Putamen (tissue), 1 donor: ENCODE data around the gene FBLN7.

ENCODE experiments used
- DNase-seq: peaks from one replicate; pipeline ENCODE4 v3.0.0-alpha.2; 2016; ENCODE audit warnings: low spot score

The FBLN7 gene

DNA sequence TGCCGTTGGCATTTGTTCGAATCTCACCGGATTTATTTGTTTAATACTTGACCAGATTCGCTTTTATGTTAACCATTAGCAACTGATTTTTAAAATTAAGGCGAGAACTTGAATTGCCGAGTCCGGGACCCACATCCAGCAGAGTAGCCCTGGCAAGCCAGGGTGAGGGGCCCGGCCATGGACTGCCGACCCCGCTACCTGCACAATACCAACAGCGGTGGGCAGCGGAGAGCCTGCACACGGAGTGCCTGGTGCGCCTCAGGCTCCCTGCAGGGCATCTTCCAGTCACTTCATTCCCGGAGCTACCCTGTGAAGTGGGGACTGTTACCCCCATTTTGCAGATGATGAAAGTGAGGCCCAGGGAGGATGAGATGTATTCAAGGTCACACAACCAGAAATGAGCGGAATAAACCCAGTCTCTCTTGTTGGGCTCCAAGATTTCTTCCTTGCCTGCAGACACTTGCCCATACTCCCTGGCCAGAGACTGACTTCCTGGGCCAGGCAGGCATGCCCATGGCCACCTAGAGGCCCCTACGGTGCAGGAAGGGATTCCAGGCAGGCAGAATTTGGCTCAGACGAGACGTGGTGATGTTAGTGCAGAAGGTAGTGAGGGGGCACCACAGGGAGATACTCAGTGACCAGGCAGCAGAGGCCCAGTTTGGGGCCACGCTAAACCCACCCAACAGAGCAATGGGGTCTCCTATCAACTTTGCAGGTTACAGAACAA is 2.9 kb downstream of the FBLN7 start:
- no peak for DNase-seq

DNA sequence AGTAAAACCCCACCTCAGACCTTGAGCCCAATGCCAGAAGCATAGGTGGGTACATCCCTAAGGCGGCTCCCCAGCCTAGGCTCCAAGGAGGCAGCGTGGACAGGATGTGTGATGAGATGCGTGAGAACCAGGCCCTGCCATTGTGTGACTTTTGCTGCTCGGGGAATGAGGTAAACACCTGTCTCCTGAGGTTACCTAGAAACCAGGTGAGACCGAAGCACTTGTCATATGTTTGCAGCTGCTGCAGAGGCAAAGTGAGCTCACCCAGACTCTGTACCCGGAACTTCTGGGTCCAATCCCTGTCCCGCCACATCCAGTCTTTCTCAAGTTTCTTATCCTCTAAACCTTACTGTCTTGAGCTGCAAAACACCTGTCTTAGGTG is 3.4 kb downstream of the FBLN7 start:
- no peak for DNase-seq

DNA sequence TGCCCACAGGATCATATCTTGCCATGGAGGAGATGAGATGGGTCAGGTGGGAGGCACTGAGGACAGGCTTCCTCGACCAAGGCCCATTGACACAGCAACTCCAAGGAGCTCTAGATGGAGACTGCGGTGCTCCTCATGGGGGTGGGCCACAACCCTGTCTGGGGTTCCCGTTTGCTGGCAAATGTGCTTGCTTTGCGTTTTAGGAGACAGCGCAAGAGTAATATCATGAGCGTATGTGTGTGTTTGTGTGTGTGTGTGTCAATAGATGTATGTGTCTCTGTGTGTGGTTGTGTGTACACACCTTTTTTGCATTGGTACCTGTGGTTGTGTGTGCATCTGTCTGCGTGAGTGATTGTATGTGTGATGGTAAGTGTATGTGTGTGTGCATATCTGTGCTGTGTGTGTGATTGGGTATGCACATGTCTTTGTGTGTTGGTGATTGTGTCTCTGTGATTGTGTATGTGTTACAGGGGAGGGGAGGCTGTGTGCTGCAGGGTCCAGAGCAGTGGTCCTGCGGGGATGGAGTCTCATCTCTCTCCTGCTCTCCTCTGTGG is 4.4 kb downstream of the FBLN7 start:
- no peak for DNase-seq

DNA sequence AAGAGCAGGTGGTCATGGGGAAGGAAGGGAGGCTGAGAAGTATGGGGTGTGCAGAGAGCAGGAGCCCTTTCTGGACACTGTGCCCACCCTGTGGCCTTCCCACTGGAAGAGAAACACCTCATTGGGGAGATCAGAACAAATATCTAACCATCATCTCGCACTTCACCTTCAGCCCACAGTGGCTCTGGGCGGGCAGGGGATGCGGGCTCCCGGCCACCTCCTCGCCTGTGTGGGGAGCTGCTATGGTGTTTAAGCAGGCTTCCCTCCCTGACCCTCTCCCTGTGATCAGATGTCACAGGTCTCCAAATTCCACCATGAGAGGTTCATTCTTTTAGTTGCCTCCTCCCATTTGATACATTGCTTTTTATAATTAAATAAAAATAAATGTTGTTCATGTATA is 5.0 kb downstream of the FBLN7 start:
- no peak for DNase-seq

DNA sequence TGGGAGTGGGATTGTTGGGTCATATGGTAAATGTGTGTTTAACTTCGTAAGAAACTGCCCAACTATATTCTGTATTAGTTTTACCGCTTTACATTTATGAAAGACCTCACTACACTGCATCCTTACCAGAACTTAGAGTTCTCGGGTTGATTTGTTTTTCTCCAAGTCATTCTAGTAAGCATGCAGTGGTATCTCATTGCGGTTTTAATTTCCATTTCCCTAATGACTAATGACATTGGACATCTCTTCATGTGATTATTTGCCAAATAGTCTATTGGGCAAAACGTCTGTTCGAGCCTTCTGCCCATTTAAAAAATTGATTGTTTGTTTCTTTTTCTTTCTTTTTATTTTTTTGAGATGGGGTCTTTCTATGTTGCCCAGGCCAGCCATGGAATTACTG is 6.8 kb downstream of the FBLN7 start:
- no peak for DNase-seq

DNA sequence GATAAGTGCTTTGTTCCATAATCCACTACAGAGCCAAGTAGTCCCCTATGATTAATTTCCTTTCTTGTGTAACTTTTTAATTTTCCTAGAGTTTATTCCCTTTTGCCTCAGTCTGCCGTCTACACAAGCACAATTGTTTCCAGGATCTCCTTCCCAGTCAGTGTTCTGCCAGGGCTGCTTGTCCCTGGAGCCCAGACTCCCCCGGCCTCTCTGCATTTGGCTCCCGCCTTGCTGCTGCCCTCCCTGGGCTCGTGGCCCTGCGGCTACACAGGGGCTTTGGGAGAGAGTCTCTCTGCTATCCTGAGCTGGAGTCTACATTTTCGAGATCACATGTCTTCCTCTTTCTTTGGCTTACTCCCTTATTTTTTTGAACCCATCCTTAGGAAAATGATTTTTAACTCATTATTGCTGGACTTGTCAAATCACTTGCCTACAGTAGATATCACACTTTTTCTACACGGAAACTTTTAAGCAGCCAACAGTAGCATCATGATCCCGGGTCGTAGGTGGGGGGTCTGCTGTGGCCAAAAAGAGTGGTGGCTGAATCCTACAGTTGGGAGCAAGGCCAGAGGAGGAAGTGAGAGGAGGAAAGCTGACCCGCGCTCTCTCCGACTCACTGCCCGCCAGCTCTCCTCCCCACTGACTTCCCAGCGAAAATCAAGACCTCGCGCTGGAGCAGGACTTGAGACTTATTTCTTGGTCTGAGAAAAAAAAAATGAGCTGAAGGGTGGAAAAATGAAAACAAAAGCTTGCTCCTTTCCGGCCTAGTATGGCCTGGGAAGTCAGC is 9.4 kb downstream of the FBLN7 start:
- no peak for DNase-seq

DNA sequence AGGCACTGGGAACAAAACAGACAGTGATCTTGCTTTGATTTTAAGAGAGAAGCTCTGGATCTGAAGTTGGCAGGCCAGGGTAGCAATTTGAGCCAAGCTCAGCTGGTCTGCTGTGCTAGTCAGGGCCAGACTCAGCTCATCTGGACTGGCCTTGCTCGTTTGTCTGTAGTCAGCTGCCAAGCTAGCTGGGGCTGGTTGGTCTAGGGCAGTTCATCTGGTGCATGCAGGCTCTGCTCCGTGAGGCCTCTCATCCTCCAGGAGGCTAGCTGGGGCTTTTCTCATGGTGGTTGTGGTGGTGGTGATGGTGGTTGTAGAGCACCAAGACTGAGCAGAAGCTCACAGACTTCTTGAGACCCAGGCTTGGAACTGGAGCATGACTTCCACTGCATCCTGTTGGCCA is 10.3 kb downstream of the FBLN7 start:
- DNase-seq: no peak

DNA sequence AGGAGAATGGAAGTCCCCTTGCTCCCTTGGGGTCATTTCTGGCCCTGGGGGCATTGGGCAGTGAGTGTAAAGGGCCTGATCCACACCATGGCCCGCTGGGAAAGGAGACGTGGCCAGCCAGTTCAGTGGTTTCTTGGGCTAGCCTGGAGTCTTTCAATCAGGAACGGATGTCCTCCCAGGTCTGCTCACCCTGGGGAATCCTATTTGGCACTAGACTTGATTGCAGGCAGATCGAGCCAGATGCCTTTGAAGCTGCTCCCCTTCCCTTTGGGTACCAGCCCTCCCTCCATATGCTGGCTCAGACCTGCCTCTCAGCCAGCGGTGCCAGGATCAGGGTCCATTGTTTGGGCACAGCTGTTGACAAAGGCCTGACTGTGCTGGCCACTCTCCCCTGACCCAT is 11.0 kb downstream of the FBLN7 start:
- DNase-seq: no peak

DNA sequence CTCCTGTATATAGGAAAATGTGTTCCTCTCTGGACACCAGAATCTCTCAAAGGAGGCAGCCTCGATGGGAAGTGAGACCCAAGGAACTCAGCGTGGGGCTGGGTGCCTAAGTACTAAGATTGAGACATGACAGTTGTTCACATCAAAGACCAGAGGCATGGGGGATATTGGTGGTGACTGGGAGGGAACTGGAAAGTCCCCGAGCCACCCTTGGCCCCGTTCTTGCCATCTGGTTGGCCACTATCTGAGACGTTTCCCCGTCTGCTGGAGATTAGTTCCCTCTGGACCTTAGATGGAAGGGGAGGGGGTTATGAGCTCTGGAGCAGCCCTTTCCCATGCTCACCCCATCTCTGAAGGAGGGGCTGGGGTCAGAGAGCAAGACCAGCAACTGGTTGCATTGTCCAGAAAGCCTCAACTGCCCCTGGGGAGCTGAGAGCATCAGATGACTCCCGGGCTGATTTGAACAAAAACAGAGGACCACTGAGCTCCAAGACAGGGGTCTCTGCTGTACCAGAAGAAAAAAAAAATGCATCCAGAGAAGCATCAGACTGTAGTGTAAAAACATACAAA is 11.8 kb downstream of the FBLN7 start:
- DNase-seq: no peak

DNA sequence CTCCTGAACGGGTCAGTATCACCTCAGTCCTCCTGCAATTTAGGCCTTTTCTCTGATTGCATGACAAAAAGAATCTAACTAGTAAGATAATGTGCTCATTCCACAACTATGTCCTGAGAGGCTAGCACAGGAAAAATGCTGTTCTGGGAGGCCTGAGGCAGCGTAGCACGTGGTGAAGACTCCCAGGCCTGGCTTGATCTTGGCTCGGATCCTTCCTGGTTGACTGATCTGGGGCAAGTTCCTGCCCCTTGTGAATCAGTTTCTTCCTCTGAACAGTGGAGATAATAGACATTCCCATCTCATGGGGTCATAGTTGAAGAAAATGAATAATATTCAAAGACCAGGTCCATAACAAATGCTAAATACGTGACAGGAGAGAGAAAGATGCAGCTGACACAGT is 12.3 kb downstream of the FBLN7 start:
- DNase-seq: no peak

DNA sequence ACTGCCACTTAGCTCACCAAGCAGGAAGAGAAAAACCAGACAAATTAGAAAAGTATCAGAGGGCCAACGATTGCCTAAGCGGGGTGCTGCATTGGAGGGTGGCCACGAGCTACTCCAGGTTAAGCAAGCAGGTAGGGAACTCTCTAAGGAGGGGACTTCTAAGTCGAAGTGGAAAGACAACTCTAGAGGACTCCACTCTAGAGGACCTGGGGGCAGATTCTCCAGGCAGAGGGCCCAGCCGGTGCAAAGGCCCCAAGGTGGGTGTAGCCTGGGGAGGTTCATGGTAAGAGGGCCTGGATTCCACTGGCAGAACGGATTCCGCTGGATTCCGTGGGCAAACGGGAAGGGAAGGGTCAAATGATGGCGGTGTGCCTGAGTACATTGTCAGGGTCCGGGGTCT is 12.7 kb downstream of the FBLN7 start:
- DNase-seq: no peak

DNA sequence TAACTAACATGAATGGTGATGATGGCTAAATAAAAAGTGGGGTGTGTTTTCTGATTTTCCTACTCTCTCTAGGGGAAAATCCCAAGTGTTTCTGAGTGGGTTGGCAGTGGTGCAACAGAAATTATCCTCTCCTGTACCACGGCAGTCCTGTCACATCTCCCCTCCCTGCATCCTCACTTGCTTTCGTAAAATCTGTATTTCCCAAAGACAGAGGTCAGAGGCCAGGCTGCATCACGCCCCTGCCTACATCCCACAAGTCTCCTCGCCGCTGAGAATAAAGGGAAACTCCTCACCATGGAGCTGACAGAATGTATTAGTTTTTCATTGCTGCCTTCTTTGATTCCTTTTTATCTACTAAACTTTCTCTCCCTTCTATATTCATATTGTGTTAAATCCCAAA is 13.1 kb downstream of the FBLN7 start:
- no peak for DNase-seq

DNA sequence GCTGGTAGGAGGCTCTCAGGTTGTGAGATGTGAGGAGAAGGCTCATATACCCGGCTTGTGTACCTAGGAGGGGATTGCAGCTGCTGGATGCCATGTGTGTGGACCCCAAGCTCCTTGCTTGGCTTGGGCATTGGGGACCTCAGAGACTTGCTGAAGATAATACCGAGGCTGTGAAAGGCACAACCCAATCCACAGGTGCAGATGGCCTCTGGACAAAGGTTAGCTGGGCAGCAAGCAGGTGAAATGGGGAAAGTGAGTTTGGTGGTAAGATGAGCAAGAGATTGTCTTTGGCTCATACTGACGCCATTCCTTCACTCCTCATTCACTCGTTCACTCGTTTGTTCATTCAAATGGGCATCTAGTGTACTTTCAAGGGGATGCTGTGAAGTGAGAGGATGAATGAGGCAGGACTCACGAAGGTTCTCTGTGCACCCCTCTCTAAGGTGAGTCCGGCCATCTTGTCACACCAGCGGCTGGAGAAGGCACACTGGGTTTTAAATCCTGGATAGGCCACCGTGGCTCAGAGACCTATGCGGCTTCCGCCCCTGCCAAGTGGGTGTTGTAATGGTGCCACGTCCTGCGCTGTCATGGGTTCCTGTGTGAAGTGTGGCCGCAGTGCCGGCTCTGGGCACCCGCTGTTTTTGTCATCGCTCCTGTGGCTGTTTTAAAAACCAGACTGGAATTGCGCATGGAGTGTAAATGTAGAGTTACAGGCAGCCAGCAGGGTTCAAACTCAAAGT is 13.7 kb downstream of the FBLN7 start:
- no peak for DNase-seq

DNA sequence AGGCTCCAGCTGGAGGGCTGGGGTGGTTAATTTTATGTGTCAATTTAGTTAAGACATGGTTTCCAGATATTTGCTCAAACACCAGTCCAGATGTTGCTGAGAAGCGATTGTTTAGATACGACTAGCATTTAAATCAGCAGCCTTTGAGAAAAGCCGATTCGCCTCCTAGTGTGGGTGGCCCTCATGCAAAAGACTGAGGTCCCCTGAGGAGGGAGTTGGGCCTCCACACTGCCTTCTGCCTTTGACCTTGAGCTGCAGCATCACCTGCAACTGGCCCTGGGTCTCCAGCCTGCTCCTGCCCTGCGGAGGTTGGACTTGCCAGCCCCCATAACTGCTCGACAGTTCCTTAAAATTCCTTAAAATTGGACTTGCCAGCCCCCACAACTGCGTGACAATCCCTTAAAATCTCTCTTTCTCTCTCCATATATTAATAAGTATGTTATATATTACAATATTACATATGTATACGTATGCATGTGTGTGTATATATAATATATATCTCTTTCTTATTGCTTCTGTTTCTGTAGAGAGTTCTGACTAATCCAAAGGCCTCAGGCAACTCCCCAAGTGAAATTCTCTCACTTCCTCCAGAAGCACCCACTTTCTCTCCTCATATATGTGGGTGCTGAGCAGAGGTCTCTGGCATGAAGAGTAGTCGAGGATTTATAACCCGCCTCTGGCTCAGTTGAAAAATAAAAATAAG is 14.4 kb downstream of the FBLN7 start:
- no peak for DNase-seq

DNA sequence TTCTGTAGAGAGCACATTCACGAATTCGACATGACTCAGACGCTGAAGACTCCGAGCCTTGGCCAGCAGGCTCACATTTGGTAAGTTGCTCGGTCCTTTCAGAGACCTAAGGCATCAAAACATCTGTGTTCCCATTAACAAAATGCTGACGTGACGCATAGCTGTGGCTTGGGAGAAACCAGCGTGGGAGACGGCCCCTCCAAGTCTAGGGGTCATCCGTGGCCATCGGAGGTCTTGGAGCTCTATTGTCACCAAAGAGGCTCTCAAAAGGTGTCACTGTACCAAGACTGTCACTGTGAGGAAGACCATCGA is 14.9 kb downstream of the FBLN7 start:
- DNase-seq: no peak

DNA sequence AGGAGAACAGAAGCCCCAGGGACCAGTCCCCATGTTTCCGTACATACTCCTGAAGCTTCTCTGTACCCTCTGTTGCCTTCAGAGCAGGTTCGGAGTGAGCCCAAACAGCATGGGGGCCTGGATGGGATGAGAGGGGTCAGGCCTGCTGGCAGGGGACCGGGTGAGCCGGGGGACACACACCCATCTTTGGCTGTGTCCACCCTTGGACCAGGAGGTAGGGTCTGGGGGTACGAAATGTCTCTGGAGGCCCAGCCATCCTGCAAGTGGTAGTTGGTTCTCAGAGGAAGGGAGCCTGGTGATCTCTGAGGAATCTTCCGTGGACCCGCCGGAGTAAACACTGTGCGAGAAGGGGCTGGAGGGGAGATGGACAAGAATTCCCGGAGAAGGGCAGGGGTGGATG is 15.3 kb downstream of the FBLN7 start:
- no peak for DNase-seq

DNA sequence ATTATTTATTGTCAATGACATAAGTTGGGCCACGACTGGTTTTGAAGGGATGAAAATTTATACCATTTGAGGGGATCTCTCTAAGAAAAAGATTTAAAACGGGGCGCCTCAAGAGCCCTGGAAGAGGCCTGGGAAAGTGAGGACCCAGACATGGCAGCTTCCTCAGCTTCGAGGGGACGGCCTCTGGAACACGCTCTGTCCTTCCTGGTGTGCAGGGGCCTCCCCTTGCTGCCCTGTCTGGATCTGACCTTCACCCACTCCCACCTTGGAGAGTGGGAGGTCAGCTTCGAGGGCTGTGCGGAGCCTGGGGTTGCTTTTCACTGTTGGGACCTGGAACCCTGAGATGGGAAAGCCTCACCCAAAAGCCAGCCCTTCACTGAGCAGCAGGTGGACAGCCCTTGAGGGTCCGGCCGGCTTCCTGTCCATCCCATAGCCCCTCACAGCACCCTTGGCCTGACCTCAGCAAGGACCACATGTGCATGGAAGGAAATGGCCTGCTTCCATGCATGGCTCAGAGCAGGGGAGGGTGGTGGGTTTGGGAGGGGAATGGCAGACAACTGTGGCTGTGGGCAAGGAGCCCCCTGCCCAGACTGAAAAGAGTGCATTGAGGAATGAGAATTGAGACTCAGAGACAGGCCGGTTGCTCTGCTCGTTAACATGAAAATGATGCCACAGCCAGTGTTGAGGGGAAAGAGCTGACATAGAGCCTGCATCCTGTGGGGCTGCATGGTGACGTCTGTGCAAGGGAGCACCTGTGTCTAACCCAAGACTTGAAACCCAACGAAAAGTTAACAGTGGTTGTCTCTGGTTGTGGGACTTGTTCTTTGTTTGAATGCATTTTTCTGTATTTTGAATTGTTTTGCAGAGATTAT is 16.3 kb downstream of the FBLN7 start:
- DNase-seq: no peak

DNA sequence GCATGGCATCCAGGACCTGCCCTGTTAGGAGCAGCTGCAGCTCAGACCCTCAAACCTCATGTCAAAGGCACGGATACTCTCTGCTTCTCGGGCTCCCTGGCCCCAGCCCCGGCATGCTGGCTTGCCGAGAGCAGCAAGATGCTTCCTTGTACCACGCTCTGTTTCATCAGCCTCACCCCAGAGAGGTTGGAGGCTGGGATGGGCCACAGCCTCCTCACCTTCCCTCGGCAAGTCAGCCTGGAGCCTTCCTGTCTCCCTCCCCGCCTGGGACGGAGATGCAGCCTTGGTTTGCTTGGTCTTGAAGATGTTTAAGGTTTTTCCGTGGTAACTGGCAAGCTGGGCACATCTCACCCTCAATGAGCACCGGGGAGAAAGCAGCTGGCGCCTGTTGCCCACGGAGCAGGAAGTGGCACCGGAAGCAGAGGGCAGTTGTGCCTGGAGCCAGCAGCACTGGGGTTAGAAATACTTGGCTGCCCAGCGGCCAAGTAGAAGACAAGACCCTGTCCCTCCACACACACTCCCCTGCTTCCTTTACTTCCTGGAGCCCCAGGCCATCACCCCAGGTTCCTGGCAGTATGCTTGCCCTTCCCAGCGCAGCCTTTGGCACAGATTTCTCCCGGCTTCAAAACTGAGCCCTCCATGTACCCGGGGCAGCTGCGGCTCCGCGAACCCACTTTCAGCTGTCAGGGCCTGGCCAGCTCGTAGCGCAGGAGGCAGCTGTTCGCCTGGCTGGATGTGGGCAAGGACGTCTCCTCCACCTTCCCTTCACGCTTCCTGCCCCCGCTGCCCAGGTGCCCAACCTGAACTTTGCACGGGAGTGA is 17.4 kb downstream of the FBLN7 start:
- no peak for DNase-seq

DNA sequence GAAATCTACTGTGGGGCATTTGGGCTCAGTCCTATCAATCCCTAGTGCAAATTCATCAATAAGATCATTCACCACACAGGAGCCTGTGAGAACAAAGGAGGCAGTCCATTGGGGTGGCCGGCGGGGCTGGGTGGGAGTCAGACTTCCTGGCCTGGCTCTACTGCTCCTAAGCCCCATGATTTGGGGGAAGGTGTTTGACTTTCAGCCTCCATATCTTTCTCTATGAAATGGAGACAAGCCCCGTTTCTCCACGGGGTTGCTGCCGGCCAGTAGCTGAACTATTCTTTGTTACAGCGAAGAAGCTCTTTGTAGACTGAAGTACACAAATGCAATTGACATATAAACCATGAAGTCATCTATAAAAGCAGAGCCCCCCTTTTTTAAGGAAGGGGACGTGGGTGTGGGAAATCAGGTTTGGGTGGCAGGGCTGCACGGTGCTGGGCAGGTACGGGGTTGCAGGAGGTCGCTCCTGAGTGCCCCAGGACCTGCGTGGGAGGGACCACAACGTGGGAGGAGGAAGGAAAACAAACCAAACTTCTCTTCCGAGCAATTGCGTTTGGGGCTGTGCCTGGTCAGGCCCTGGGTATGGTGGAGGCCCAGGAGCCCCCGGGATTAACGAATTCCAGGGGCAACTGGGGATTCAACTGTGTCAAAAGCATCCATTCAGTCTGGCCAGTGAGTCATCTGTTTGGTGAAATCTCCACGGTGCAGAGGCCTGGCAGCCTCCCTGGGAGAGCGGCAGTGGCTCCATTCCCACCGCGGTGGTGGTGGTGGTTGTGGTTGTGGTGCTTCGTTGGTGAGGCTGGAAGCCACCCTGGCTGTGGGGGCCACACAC is 18.2 kb downstream of the FBLN7 start:
- no peak for DNase-seq
